GM15510 (cell line): ENCODE measurements around the gene ZNF331.
A peak's percentile ranks its signal among the peaks of the same experiment; 100 is the strongest.

ENCODE experiments used
- POLR2A ChIP-seq: IDR thresholded peaks from 3 replicates; pipeline ENCODE4 v1.6.1; 2011; ENCODE audit warnings: borderline replicate concordance; ENCODE audit not compliant: insufficient read length; ENCODE audit errors: extremely low read depth

Gene ZNF331

GRCh38 chr19:53520547-53521372 lies 17.2 kb upstream of the ZNF331 start:
- peak; percentile 22 for TF ChIP-seq POLR2A

- no peak for TF ChIP-seq POLR2A
Observed at GRCh38 chr19:53521373-53522202, 16.4 kb upstream of the ZNF331 start.

- no peak for TF ChIP-seq POLR2A
Observed at GRCh38 chr19:53525922-53526321, 12.0 kb upstream of the ZNF331 start.

- TF ChIP-seq POLR2A = no peak
Observed at GRCh38 chr19:53530622-53531021, 7.3 kb upstream of the ZNF331 start.

GRCh38 chr19:53531457-53531856 lies 6.5 kb upstream of the ZNF331 start:
- TF ChIP-seq POLR2A = no peak

- no peak for TF ChIP-seq POLR2A
Observed at GRCh38 chr19:53532362-53532761, 5.6 kb upstream of the ZNF331 start.

- no peak for TF ChIP-seq POLR2A
Observed at GRCh38 chr19:53536225-53536548, 1.8 kb upstream of the ZNF331 start.

GRCh38 chr19:53537121-53537520 lies 824 bp upstream of the ZNF331 start:
- TF ChIP-seq POLR2A = no peak

GRCh38 chr19:53538378-53539109 lies 599 bp downstream of the ZNF331 start:
- no peak for TF ChIP-seq POLR2A

- no peak for TF ChIP-seq POLR2A
Observed at GRCh38 chr19:53540091-53540490, 2.1 kb downstream of the ZNF331 start.

GRCh38 chr19:53541971-53542370 lies 4.0 kb downstream of the ZNF331 start:
- no peak for TF ChIP-seq POLR2A

- no peak for TF ChIP-seq POLR2A
Observed at GRCh38 chr19:53545271-53546065, 7.5 kb downstream of the ZNF331 start.

- no peak for TF ChIP-seq POLR2A
Observed at GRCh38 chr19:53546758-53547513, 9.0 kb downstream of the ZNF331 start.

GRCh38 chr19:53549340-53549739 lies 11.4 kb downstream of the ZNF331 start:
- TF ChIP-seq POLR2A = no peak
